SJCRH30 (cell line): ENCODE data around the gene ACOT9. TPM values are rescaled to one million over a fixed set of nuclear protein-coding genes. Genes with fewer than 3 reads are reported as not detected.

Source experiments
- DNase-seq, 2 experiments: peaks; one replicate each; pipeline ENCODE4 v3.0.0-alpha.2; 2015 to 2020
- H3K27ac ChIP-seq: fragments of 250-450 bp; sonication (Bioruptor Pico); 2 replicates; pipeline ENCODE4 v1.5.1; 2020; ENCODE audit warnings: mild to moderate bottlenecking, moderate library complexity
- H3K27me3 ChIP-seq: fragments of 250-450 bp; sonication (Bioruptor Pico); 2 replicates; pipeline ENCODE4 v1.5.1; 2020; ENCODE audit warnings: mild to moderate bottlenecking, moderate library complexity
- H3K36me3 ChIP-seq: fragments of 250-450 bp; sonication (Bioruptor Pico); 2 replicates; pipeline ENCODE4 v1.5.1; 2020; ENCODE audit warnings: mild to moderate bottlenecking, moderate library complexity
- H3K4me1 ChIP-seq: fragments of 250-450 bp; sonication (Bioruptor Pico); 2 replicates; pipeline ENCODE4 v1.5.1; 2020; ENCODE audit warnings: mild to moderate bottlenecking, moderate library complexity
- H3K4me3 ChIP-seq: fragments of 250-450 bp; sonication (Bioruptor Pico); 2 replicates; pipeline ENCODE4 v1.5.1; 2020; ENCODE audit warnings: mild to moderate bottlenecking, moderate library complexity
- H3K9me3 ChIP-seq: fragments of 250-450 bp; sonication (Bioruptor Pico); replicated peaks from 2 replicates; pipeline ENCODE4 v1.5.1; 2020; ENCODE audit warnings: mild to moderate bottlenecking, moderate library complexity
- total RNA-seq: library from RNA; depleted of rRNA; stranded (reverse); fragments of >200 nt; shearing (Covaris generic); gene quantifications from 2 replicates; pipeline ENCODE4 v1.2.3, GENCODE V29; 2014; rRNA removed

ACOT9 gene, protein sequence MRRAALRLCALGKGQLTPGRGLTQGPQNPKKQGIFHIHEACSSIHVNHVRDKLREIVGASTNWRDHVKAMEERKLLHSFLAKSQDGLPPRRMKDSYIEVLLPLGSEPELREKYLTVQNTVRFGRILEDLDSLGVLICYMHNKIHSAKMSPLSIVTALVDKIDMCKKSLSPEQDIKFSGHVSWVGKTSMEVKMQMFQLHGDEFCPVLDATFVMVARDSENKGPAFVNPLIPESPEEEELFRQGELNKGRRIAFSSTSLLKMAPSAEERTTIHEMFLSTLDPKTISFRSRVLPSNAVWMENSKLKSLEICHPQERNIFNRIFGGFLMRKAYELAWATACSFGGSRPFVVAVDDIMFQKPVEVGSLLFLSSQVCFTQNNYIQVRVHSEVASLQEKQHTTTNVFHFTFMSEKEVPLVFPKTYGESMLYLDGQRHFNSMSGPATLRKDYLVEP
- 75.4 and 82.3 TPM in 2 replicates for total RNA-seq

DNA sequence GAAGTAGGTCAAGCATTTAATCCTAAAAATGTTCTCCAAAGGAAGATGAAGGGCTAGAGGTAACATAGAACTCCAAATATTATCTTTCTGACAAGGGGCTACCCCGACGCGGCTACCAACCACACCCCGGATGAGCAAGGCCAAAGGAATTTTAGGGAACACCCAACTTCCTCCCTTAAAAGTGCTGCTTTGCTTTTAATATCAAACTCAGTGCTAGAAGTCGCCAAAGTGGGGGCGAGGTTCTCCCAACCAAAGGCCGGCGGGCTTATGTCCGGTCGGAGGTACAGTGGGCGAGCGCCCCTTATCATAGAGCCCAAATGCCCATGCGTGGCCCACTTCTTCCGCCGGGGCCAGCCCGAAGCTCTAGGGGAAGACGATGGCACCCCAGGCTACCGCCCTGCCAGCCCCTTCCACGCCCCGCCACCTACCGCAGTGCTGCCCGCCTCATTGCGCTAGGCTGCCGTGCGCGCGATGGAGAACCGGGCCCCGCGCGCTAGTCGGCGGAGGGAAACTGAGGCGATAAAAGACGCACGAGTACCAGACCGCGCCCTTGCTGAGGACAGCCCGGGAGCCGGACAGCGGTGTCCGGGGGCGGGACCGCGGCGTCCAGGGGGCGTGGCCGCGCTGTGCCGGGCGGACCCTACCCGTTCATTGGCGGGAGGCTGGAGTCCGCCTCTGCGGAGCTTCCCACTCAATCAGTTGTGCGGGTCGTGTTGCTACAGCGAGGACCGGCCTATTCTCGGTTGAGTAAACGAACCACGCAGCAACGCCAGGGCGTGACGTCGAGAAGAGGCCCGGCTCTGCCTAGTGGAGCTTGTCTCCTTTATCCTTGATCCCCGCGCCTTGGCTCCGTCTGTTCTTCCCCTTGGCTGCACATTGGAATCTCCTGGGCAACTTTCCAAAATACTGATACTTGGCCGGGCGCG, at the start of gene ACOT9:
Gene ACOT9, minus strand, starts transcription at position 580 of the 926 bp plus-strand sequence. Its CDS starts 132 bp downstream, at position 448.
- Histone ChIP-seq H3K9me3 (no peaks in the 10 kb centered on the region), H3K27me3 (no peaks in the 10 kb centered on the region), H3K4me3 (peak within 1 kb of the TSS; percentile 81), H3K27ac (peak within 1 kb of the TSS; percentile 97), H3K36me3 (no peaks in the 10 kb centered on the region), H3K4me1 (no peaks in the 10 kb centered on the region)
- peak; percentile 94 for DNase-seq

DNA sequence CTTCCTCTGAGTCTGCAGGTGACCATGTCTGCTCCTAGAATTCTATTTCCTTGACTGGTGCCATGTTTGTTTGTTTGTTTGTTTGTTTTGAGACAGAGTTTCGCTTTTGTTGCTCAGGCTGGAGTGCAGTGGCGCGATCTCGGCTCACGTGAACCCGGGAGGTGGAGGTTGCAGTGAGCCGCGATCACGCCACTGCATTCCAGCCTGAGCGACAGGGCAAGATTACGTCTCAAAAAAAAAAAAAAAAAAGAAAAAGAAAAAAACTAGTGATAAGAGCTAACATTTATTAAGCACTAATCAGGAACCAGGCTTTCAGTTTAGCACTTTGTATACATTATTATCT, 47.0 kb upstream of the ACOT9 start:
- H3K9me3 ChIP-seq = no peaks in the 10 kb centered on the region
- no peak overlapping the region for H3K27ac ChIP-seq
- peaks cover 4% of the 10 kb centered on the region; the same call in 1 of the 2 replicates for H3K36me3 ChIP-seq
- H3K4me1 ChIP-seq = no peaks in the 10 kb centered on the region
- H3K27me3 ChIP-seq = no peaks in the 10 kb centered on the region
- H3K4me3 ChIP-seq = no peak overlapping the region
- DNase-seq = no peak

DNA sequence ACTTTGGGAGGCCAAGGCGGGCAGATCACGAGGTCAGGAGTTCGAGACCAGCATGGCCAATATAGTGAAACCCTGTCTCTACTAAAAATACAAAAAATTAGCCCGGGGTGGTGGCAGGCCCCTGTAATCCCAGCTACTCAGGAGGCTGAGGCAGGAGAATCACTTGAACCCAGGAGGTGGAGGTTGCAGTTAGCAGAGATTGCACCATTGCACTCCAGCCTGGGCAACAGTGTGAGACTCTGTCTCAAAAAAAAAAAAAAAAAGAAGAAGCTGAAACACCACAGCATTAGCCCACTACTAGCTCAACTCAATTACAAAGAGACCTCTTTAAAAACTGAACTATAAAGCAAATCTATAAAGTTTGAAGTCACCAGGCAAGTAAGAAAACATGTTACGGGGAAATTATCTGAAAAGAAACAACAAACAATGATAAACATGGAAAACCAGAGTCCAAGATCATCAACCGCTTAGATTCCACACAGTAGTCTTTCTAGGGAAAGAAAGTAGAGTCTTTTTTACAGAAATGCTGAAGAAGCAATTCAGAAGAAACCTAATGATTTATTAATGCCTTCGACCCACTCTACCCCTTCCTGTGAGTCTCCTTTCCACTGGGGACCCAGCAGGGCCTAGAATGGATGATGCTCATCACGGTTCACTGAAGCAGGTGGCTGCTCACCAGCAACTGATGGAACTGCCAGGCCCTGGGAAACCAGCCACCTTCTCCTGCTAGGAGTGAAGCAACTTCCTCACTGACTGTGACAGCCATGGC, 46.5 kb upstream of the ACOT9 start:
- no peaks in the 10 kb centered on the region for H3K4me1 ChIP-seq
- H3K36me3 ChIP-seq = peaks cover 4% of the 10 kb centered on the region; the same call in 1 of the 2 replicates
- H3K27ac ChIP-seq = no peak overlapping the region
- H3K4me3 ChIP-seq = no peak overlapping the region
- no peaks in the 10 kb centered on the region for H3K27me3 ChIP-seq
- H3K9me3 ChIP-seq = no peaks in the 10 kb centered on the region
- DNase-seq = no peak

DNA sequence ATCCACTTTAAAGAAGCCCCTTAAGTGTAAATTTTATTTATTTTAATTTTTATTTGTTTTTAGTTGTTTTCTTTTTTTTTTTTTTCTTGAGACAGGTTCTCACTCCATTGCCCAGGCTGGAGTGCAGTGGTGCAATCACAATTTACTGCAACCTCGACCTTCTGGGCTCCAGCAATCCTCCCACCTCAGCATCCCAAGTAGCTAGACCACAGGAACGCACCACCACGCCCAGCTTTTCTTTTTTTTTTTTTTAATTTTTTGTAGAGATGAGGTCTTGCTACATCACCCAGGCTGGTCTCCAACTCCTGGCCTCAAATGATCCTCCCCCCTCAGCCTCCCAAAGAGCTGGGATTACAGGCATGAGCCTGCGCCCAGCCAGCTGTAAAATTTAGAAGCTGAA, 45.9 kb upstream of the ACOT9 start:
- no peaks in the 10 kb centered on the region for H3K9me3 ChIP-seq
- H3K27me3 ChIP-seq = no peaks in the 10 kb centered on the region
- H3K4me3 ChIP-seq = no peak overlapping the region
- H3K36me3 ChIP-seq = peaks cover 4% of the 10 kb centered on the region; the same call in 1 of the 2 replicates
- H3K27ac ChIP-seq = no peak overlapping the region
- H3K4me1 ChIP-seq = no peaks in the 10 kb centered on the region
- DNase-seq = no peak

DNA sequence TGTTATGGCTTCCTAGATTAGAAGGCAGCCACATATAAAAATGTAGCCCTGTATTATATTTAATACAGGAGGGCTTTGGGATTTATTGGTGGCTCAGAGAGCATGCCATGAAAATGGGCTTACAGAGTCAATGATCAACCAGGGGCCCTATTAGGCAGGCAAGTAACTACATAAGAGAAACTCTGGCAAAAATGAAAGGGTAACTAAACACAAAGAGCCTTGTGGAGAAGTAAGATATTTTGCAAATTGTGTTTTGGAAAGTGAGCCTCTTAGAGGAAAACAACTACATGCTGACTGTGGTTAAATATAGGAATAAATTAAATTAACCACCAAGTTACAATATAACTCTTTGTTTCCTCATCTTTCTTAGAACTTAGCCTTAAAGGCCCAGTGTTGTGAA, 45.4 kb upstream of the ACOT9 start:
- no peaks in the 10 kb centered on the region for H3K27me3 ChIP-seq
- DNase-seq = no peak
- no peaks in the 10 kb centered on the region for H3K4me1 ChIP-seq
- no peaks in the 10 kb centered on the region for H3K9me3 ChIP-seq
- no peak overlapping the region for H3K4me3 ChIP-seq
- H3K27ac ChIP-seq = no peak overlapping the region
- H3K36me3 ChIP-seq = peaks cover 4% of the 10 kb centered on the region; the same call in 1 of the 2 replicates

DNA sequence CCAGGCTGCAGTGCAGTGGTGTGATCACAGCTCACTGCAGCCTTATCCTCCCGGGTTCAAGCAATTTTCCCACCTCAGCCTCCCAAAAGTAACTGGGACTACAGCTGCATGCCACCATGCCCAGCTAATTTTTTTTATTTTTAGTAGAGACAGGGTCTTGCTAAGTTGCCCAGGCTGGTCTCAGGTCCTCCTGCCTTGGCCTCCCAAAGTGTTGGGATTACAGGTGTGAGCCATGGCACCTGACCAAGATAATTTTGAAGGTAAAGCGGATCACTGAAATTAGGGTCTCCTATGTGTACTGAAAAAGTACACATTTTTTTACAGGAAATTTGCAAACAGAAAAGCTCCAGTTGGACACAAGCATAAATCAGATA, 44.7 kb upstream of the ACOT9 start:
- H3K27ac ChIP-seq = no peak overlapping the region
- no peak for DNase-seq
- peaks cover 4% of the 10 kb centered on the region; the same call in 1 of the 2 replicates for H3K36me3 ChIP-seq
- H3K4me3 ChIP-seq = no peak overlapping the region
- no peaks in the 10 kb centered on the region for H3K4me1 ChIP-seq
- H3K9me3 ChIP-seq = no peaks in the 10 kb centered on the region
- H3K27me3 ChIP-seq = no peaks in the 10 kb centered on the region

DNA sequence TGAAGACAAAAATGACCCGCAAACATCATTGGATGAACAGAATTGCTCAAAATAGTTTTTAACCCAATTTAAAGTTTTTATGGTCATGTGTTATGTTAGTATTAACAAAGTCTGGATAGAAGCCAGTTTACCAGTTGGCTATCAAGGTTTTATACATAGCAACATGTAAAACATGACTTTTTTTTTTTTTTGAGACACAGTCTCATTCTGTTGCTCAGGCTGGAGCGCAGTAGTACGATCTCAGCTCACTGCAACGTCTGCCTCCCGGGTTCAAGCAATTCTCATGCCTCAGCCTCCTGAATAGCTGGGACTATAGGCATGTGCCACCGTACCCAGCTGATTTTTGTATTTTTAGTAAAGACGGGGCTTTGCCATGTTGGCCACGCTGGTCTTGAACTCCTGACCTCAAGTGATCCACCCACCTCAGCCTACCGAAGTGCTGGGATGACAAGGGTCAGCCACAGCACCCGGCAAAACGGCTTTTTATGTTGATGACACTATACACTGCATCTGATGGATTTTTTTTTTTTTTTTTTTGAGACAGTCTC, 43.3 kb upstream of the ACOT9 start:
- H3K9me3 ChIP-seq = no peaks in the 10 kb centered on the region
- no peaks in the 10 kb centered on the region for H3K27me3 ChIP-seq
- no peak overlapping the region for H3K4me3 ChIP-seq
- H3K36me3 ChIP-seq = peaks cover 4% of the 10 kb centered on the region; the same call in 1 of the 2 replicates
- DNase-seq = no peak
- H3K27ac ChIP-seq = no peak overlapping the region
- peaks cover under 1% of the 10 kb centered on the region; the same call in 1 of the 2 replicates for H3K4me1 ChIP-seq

DNA sequence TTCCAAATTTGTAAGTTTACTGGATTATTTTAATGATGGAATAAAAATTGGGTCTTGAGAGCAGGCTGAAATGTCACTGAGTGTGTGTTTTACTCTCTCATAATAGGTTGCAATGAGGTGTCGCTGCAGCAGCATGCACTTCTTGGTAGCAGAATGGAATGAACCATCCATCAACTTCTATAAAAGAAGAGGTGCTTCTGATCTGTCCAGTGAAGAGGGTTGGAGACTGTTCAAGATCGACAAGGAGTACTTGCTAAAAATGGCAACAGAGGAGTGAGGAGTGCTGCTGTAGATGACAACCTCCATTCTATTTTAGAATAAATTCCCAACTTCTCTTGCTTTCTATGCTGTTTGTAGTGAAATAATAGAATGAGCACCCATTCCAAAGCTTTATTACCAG, 42.5 kb upstream of the ACOT9 start:
- no peak for DNase-seq
- H3K27me3 ChIP-seq = no peaks in the 10 kb centered on the region
- H3K36me3 ChIP-seq = peaks cover 4% of the 10 kb centered on the region; the same call in 1 of the 2 replicates
- H3K27ac ChIP-seq = no peak overlapping the region
- no peaks in the 10 kb centered on the region for H3K9me3 ChIP-seq
- H3K4me1 ChIP-seq = peaks cover 7% of the 10 kb centered on the region
- no peak overlapping the region for H3K4me3 ChIP-seq

DNA sequence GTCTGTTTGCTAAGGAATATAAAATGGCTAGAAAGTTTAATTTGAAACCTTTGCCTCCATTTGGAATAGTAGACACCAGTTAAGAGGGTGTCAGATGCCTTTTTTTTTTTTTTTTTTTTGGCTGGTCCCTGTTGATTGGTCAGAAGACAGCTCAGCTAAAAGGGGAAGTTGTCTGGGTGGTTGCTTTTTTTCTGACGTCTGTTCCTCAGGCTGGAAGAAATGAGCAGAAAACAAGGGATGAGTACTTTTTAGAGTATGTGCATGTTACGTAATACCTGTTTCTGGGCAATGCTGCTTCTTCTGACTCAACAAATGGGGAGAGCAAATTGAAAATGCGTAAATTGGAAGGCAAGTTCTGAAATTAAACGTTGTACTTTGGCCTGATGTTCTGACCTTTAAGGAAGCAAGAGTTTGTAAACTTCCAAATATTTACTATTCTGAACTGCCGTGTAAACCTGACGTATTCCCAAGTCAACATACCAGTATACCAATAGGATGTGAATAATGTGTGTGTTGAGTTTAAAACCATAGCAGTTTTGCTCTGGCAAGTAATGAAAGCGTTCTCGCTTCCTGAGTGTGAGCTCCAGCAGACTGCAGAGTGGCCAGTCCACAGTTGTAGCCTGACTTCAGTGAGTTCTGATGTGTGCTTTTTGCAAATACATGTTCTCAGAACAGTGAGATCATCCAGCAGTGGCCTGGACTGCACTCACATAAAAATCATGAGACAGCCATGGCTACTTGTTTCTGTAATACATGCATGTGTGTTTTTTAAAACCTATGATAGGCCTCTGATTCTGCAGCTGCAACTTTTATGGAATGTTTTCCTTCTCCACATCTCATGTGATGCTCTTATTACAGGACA, 41.6 kb upstream of the ACOT9 start:
- peaks cover 4% of the 10 kb centered on the region; the same call in 1 of the 2 replicates for H3K36me3 ChIP-seq
- H3K4me3 ChIP-seq = peak overlapping the region; percentile 74; the same call in 1 of the 2 replicates
- H3K9me3 ChIP-seq = no peaks in the 10 kb centered on the region
- H3K27me3 ChIP-seq = no peaks in the 10 kb centered on the region
- peaks cover 7% of the 10 kb centered on the region for H3K4me1 ChIP-seq
- DNase-seq = no peak
- no peak overlapping the region for H3K27ac ChIP-seq

DNA sequence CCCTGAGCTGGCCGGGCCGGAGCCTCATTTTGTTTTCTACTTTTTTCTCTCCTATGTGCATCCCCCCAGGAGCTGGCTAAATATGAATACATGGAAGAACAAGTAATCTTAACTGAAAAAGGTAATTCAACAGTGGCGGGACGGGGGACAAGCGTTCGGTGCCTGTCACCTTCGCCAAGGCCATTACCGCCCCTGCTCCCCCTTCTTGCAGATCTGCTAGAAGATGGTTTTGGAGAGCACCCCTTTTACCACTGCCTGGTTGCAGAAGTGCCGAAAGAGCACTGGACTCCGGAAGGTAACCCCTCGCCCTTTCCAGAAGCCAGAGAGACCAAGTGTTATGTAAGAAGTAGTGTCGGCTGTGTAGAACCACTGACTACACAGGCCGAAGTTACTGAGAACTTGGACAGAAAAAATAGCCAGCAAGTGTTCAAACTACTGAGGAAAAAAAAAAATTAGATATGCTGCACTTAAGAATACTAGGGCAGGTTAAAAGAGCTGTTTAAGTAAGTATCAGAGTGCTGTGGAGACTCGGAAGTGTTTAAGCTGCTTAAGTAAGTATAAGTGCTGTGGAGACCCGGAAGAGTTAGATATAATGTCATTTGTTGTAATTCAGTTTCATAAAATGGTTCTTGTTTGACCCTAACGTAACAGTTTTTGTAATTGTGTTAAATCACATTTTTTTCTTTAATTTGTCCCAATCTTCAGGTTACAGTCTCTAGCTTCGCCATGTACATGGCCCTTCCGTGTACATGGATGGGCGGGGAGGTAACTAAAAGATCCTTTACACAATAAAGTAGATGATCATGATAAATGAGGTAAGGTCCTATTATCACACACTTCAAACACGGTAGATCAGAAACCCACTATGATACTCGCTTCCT, 40.8 kb upstream of the ACOT9 start:
- DNase-seq = peak in 1 of 2 experiments; percentile 11
- peaks cover 7% of the 10 kb centered on the region for H3K4me1 ChIP-seq
- H3K4me3 ChIP-seq = peak overlapping the region; percentile 74
- peaks cover 4% of the 10 kb centered on the region; the same call in 1 of the 2 replicates for H3K36me3 ChIP-seq
- no peaks in the 10 kb centered on the region for H3K9me3 ChIP-seq
- H3K27me3 ChIP-seq = no peaks in the 10 kb centered on the region
- no peak overlapping the region for H3K27ac ChIP-seq

DNA sequence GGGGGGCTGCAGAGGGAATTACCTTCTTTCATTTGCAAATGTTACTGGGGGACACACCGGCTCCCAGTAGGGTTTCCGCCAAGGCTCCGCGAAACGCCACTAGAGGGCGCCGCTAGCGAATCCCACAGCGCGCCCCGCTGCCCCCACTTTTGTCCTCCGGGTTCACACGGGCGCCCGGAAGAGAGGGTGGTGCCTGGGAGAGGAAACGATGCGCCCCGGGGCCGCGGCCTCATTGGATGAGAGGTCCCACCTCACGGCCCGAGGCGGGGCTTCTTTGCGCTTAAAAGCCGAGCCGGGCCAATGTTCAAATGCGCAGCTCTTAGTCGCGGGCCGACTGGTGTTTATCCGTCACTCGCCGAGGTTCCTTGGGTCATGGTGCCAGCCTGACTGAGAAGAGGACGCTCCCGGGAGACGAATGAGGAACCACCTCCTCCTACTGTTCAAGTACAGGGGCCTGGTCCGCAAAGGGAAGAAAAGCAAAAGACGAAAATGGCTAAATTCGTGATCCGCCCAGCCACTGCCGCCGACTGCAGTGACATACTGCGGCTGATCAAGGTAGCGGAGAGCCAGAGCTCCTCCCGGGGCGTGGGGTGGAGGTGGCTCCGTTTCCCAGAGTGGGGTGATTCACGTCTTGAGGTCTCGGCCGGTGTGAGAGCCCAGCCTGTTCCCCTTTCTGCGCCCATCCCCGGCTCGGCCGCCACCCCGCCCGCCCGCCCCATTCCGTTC, 40.0 kb upstream of the ACOT9 start, which contains the start of gene SAT1:
Gene SAT1, plus strand, starts transcription at position 311 of the 726 bp plus-strand sequence. Its CDS starts 179 bp downstream, at position 490.
- Histone ChIP-seq H3K4me3 (peak within 1 kb of the TSS; percentile 74), H3K4me1 (peaks cover 7% of the 10 kb centered on the region), H3K36me3 (peaks cover 4% of the 10 kb centered on the region; the same call in 1 of the 2 replicates), H3K27me3 (no peaks in the 10 kb centered on the region), H3K9me3 (no peaks in the 10 kb centered on the region), H3K27ac (peak within 1 kb of the TSS; percentile 51)
- DNase-seq = peak; percentile 96 to 97

DNA sequence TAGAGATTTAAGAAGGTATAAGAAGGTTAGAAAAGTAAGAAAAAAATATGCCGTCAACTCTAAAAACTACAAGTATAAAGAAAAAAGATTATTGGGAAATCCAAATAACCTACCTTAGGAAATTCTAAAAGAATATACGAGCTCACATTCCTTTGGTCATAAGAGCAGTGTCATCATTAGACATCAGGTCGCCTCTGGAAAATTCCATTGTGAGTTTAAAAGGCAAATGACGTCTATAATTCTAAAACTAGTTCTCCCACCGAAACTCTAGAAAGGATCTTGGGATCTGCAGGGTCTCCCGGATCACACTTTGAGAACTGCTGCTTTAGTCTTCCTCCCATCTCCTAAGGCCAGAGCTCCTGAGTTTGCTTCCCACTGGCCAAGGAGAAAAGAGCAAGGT, 39.4 kb upstream of the ACOT9 start:
- peak overlapping the region; percentile 74 for H3K4me3 ChIP-seq
- peaks cover 7% of the 10 kb centered on the region for H3K4me1 ChIP-seq
- no peaks in the 10 kb centered on the region for H3K9me3 ChIP-seq

More for the DNA sequence above, 39.4 kb upstream of the ACOT9 start:
- peaks cover 4% of the 10 kb centered on the region; the same call in 1 of the 2 replicates for H3K36me3 ChIP-seq
- no peak for DNase-seq
- no peak overlapping the region; the same call in 1 of the 2 replicates for H3K27ac ChIP-seq
- H3K27me3 ChIP-seq = no peaks in the 10 kb centered on the region
